ENCODE data around the gene TBC1D7.

TBC1D7 gene

GRCh38 chr6:13305791-13306190 lies 22.5 kb downstream of the TBC1D7 start:
- no peak overlapping the region for H3K4me3 ChIP-seq (ENCODE audit: low read depth, low read length)
- TF ChIP-seq, protein P1, sequence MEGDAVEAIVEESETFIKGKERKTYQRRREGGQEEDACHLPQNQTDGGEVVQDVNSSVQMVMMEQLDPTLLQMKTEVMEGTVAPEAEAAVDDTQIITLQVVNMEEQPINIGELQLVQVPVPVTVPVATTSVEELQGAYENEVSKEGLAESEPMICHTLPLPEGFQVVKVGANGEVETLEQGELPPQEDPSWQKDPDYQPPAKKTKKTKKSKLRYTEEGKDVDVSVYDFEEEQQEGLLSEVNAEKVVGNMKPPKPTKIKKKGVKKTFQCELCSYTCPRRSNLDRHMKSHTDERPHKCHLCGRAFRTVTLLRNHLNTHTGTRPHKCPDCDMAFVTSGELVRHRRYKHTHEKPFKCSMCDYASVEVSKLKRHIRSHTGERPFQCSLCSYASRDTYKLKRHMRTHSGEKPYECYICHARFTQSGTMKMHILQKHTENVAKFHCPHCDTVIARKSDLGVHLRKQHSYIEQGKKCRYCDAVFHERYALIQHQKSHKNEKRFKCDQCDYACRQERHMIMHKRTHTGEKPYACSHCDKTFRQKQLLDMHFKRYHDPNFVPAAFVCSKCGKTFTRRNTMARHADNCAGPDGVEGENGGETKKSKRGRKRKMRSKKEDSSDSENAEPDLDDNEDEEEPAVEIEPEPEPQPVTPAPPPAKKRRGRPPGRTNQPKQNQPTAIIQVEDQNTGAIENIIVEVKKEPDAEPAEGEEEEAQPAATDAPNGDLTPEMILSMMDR (IDR thresholded peaks at IDR 0.05; ENCODE audit: control insufficient read depth, extremely low read depth, insufficient read depth), result no peak
- no peak for DNase-seq (ENCODE audit: low read depth)

DNA sequence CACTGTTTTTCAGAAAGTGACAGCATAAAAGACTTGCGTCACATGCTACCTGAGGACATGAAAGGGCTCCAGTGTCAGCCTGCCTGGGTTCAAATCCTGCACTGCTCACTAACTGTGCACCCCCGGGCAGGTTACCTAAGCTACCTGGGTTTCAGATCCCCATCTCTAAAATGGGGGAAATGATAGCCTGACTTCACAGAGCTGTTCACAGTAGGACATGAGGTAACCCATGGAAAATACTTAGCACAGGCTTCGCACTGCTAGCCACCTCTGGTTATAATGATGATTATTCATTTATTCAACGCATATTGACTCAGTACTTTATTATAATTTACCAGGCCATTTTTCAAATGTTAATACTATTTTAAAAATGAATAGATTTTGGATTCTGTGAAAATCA lies 23.0 kb downstream of the TBC1D7 start:
- TF ChIP-seq, protein P1 (IDR thresholded peaks at IDR 0.05; ENCODE audit: control insufficient read depth, extremely low read depth, insufficient read depth), result no peak
- DNase-seq (ENCODE audit: low read depth), result no peak
- no peak overlapping the region for H3K4me3 ChIP-seq (ENCODE audit: low read depth, low read length)

DNA sequence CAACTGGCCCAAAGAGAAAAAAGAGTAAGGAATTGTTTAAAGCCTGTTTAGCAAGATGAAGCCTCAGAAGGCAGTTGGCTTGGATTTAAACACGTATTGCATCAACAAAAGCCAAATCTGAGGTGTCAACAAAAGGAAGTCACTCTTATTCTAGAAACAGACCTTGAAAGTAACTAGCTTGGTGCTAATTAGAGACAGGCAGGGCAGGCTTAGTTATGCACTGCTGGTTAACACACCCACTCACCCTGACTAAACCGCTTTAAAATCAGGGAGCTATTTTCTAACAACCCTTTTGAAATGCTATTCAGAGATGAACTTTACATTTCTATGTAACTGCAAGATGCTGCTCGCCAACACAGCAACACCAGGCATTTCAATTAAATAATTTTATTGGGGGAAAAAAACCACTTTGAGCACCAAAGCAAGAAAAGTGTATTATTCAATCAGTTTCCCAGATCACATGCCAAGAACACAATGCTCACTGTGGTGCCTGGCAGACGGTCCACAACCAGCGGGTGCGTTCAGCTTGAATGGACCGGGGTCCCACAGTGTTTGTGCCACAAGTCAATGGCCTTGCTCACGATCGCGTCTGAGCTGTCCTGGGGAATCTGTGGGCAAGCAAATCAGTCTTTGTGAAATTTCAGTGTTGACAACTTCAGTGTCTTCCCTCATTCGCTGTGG lies 23.6 kb downstream of the TBC1D7 start:
- no peak overlapping the region for H3K4me3 ChIP-seq (ENCODE audit: low read depth, low read length)
- TF ChIP-seq, protein P1 (IDR thresholded peaks at IDR 0.05; ENCODE audit: control insufficient read depth, extremely low read depth, insufficient read depth), result no peak

DNA sequence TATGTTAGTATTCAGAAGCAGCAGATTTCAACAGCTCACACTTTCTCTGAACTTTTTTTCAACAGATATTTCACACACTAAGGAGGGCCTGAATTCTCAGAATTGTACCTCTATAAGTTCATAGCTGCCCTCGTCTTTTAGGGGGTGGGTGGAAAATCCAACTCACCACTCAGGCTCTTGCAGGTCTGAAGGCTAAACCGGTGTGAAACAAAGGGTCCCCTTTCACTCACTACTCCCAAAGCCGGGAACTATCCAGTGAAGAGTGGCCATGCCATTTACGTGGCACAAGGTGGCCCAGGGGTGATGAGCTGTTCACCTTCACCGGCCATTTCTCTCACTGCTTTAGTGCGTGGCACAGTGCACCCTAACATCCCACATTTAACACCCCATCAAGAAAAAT lies 24.2 kb downstream of the TBC1D7 start:
- DNase-seq (ENCODE audit: low read depth), result no peak
- no peak overlapping the region for H3K4me3 ChIP-seq (ENCODE audit: low read depth, low read length)

More for the DNA sequence above, 23.6 kb downstream of the TBC1D7 start:
- no peak for DNase-seq (ENCODE audit: low read depth)

GRCh38 chr6:13303668-13304017 lies 24.7 kb downstream of the TBC1D7 start:
- no peak overlapping the region for H3K4me3 ChIP-seq (ENCODE audit: low read depth, low read length)
- TF ChIP-seq, protein P1 (IDR thresholded peaks at IDR 0.05; ENCODE audit: control insufficient read depth, extremely low read depth, insufficient read depth), result no peak
- no peak for DNase-seq (ENCODE audit: low read depth)

More for the DNA sequence above, 24.2 kb downstream of the TBC1D7 start:
- TF ChIP-seq, protein P1 (IDR thresholded peaks at IDR 0.05; ENCODE audit: control insufficient read depth, extremely low read depth, insufficient read depth), result no peak

DNA sequence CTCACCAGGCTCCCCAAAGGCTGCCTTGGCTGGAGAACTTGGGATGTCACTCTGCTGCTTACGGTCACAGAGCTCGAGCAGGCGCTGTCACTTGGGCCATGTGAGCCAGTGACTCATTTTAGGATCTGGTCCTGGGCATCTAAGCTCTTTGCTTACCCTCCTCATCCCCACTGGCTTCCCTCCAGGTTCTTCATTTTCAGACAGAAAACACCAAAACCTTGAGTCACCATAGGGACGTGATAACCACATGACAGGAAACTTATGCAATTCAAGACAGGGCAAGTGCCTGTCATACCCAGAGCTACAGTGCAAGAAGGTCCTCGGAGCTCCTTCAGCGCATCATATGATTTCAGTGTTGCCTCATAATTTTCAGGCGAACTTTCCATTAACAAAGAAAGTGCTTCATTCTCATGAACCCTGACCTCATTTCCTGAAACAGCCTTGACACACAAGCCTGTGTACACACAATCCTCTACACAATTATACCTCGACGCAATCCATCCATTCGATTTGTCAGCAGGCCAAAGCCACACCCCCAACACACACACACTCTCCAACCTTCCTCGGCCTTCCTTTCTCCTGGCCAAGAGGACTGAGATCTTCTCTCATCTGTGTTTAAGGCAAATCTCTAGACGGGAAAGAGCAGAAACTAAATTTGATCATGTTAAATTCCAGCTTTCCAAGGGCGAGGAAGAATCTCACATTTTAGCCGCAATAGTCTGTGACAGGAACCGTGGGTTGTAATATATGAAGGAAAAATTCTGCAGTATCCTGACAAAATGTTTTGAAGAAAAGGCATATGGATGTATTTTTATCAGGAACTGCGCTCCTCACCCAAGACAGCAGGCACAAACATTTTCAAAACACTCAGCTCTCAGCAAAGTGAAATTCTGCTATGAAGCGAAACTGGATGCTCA lies 25.3 kb downstream of the TBC1D7 start:
- H3K4me3 ChIP-seq (ENCODE audit: low read depth, low read length), result no peak overlapping the region
- TF ChIP-seq, protein P1 (IDR thresholded peaks at IDR 0.05; ENCODE audit: control insufficient read depth, extremely low read depth, insufficient read depth), result no peak
- no peak for DNase-seq (ENCODE audit: low read depth)

All from LNCaP clone FGC (cell line).